ENCODE measurements around the gene WWTR1.

GRCh38 chr3:149512073-149512782 lies 145.6 kb downstream of the WWTR1 start:
- TF ChIP-seq RXRA (IDR thresholded peaks at IDR 0.05; ENCODE audit: insufficient read depth, low read depth, low read length), result no peak
- no peak for TF ChIP-seq POLR2AphosphoS5 (IDR thresholded peaks at IDR 0.05; ENCODE audit: low read depth, low read length)
- no peak for TF ChIP-seq EZH2 (IDR thresholded peaks at IDR 0.05; ENCODE audit: low read depth, low read length, severe bottlenecking)
- TF ChIP-seq, protein P1, sequence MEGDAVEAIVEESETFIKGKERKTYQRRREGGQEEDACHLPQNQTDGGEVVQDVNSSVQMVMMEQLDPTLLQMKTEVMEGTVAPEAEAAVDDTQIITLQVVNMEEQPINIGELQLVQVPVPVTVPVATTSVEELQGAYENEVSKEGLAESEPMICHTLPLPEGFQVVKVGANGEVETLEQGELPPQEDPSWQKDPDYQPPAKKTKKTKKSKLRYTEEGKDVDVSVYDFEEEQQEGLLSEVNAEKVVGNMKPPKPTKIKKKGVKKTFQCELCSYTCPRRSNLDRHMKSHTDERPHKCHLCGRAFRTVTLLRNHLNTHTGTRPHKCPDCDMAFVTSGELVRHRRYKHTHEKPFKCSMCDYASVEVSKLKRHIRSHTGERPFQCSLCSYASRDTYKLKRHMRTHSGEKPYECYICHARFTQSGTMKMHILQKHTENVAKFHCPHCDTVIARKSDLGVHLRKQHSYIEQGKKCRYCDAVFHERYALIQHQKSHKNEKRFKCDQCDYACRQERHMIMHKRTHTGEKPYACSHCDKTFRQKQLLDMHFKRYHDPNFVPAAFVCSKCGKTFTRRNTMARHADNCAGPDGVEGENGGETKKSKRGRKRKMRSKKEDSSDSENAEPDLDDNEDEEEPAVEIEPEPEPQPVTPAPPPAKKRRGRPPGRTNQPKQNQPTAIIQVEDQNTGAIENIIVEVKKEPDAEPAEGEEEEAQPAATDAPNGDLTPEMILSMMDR (IDR thresholded peaks at IDR 0.05; ENCODE audit: control extremely low read depth in 1 of 3, insufficient read depth in 1 of 3, low read depth in 1 of 3, low read length in 3 of 3), result peak; percentile 81 to 92 (median 89)
- TF ChIP-seq SAP30 (IDR thresholded peaks at IDR 0.05; ENCODE audit: insufficient read depth, insufficient replicate concordance, low read length), result no peak
- no peak for TF ChIP-seq BRCA1 (IDR thresholded peaks at IDR 0.05; ENCODE audit: low read depth, low read length)
- no peak for TF ChIP-seq POLR2A (IDR thresholded peaks at IDR 0.05; ENCODE audit: control extremely low read depth in 1 of 2, low read depth in 2 of 2, low read length in 2 of 2)
- no peak for TF ChIP-seq CBX8 (IDR thresholded peaks at IDR 0.05; ENCODE audit: borderline replicate concordance, low read depth, low read length)
- no peak for TF ChIP-seq SRF (IDR thresholded peaks at IDR 0.05; ENCODE audit: low read depth, low read length)
- TF ChIP-seq GTF2F1 (IDR thresholded peaks at IDR 0.05; ENCODE audit: borderline replicate concordance, low read depth, low read length), result no peak
